WERI-Rb-1 (cell line): Measurements from ENCODE around the gene PTCD3.

ENCODE experiments used
- DNase-seq: peaks from one replicate; pipeline ENCODE4 v3.0.0-alpha.2; 2020
- H3K27ac ChIP-seq: fragments of 250-450 bp; sonication (Bioruptor Pico); 2 replicates; pipeline ENCODE4 v1.5.1; 2020; ENCODE audit warnings: mild to moderate bottlenecking, moderate library complexity
- H3K27me3 ChIP-seq: fragments of 250-450 bp; sonication (Bioruptor Pico); 2 replicates; pipeline ENCODE4 v1.5.1; 2021; ENCODE audit warnings: mild to moderate bottlenecking, low read depth, moderate library complexity; ENCODE audit not compliant: insufficient read depth, severe bottlenecking
- H3K36me3 ChIP-seq: fragments of 250-450 bp; sonication (Bioruptor Pico); 2 replicates; pipeline ENCODE4 v1.5.1; 2020; ENCODE audit warnings: mild to moderate bottlenecking, moderate library complexity
- H3K4me3 ChIP-seq: 2 replicates; pipeline ENCODE4 v1.5.1; 2011; ENCODE audit warnings: low read depth, mild to moderate bottlenecking, control low read depth, low read length
- H3K9me3 ChIP-seq: fragments of 250-450 bp; sonication (Bioruptor Pico); 2 replicates; pipeline ENCODE4 v1.5.1; 2021; ENCODE audit warnings: mild to moderate bottlenecking, moderate library complexity; ENCODE audit not compliant: severe bottlenecking
- TF ChIP-seq, protein P1 (sequence below): IDR thresholded peaks from 2 replicates; pipeline ENCODE4 v1.5.1; 2011; ENCODE audit warnings: low read depth, mild to moderate bottlenecking, control low read depth, inconsistent platforms, low read length

Gene PTCD3

DNA sequence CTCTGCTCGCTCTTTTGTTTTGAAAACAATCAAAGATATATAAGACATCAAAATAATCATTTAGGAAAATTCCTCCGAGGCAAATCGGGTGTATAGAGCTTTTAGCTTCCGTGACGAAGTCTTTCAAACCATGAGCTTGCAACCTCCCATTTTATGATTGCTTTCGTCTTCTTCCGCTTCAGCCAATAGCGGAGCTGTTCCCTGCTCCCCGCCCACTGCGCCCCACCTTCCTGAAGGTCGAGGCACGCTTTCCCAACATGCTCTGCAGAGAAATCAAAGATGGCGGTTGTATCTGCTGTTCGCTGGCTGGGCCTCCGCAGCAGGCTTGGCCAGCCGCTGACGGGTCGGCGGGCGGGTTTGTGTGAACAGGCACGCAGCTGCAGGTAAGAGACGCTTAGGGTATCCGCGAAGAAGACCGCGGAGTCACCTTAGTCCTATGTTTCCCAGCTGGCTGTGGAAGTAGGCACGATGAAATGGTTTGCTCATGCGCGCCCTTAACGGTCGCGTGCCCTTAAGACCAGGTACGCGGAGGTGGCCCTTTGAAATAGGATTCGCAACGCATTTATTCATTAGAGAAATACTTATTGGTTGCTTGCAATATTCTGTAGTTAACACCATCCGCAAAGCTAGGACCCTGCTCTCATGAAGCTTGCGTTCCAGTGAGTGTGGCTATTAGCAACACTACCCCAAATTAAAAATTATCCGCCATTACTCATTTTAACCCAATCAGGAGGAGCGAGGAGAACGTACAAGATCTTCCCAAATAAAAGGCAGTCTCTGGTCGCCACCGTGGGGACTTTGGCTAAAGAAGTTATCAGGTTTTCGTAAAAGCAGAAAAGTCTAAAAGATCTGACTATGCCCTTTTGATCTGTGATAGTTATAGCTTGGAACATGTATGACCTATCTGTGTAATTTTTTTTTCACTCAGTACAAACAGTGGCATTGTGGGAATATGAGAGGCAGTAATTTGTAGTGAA lies at the start of gene PTCD3:
PTCD3 (plus strand) TSS at position 267 of the 977 bp plus-strand sequence; CDS start at position 280, 13 bp downstream.
- Histone ChIP-seq H3K4me3 (peak within 1 kb of the TSS; percentile 98), H3K9me3 (no peaks in the 10 kb centered on the region), H3K36me3 (peaks cover 61% of the 10 kb centered on the region), H3K27me3 (no peaks in the 10 kb centered on the region), H3K27ac (peak within 1 kb of the TSS; percentile 95)
- peak; percentile 96 for DNase-seq
- TF ChIP-seq, protein P1, sequence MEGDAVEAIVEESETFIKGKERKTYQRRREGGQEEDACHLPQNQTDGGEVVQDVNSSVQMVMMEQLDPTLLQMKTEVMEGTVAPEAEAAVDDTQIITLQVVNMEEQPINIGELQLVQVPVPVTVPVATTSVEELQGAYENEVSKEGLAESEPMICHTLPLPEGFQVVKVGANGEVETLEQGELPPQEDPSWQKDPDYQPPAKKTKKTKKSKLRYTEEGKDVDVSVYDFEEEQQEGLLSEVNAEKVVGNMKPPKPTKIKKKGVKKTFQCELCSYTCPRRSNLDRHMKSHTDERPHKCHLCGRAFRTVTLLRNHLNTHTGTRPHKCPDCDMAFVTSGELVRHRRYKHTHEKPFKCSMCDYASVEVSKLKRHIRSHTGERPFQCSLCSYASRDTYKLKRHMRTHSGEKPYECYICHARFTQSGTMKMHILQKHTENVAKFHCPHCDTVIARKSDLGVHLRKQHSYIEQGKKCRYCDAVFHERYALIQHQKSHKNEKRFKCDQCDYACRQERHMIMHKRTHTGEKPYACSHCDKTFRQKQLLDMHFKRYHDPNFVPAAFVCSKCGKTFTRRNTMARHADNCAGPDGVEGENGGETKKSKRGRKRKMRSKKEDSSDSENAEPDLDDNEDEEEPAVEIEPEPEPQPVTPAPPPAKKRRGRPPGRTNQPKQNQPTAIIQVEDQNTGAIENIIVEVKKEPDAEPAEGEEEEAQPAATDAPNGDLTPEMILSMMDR = no peak

DNA sequence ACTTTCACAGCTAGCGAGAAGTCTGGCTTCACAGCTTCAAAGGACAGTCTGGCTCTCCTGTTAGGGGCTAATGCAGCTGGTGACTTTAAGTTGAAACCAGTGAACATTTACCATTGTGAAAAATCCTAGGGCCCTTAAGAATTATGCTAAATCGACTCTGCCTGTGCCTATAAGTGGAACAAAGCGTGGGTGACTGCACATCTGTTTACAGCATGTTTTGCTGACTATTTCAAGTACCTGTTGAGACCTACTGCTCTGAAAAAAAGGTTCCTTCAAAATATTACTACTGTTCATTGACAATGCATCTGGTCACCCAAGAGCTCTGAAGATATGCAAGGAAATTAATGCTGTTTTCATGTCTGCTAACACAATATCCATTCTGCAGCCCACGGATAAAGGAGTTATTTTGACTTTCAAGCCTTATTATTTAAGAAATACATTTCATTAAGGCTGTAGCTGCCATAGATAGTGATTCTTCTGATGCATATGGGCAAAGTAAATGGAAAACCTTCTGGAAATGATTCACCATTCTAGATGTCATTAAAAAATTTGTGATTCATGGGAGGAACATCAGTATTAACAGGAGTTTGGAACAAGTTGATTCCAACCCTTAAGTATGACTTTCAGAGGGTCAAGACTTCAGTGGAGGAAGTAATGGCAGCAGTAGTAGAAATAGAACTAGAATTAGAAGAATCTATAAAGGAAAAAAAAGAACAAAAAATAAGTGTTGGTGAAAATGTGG lies 49.3 kb upstream of the PTCD3 start:
- no peak overlapping the region for H3K4me3 ChIP-seq
- no peak overlapping the region for H3K27ac ChIP-seq
- TF ChIP-seq, protein P1 = no peak
- H3K27me3 ChIP-seq = no peaks in the 10 kb centered on the region
- DNase-seq = no peak
- H3K36me3 ChIP-seq = peaks cover 45% of the 10 kb centered on the region
- H3K9me3 ChIP-seq = no peaks in the 10 kb centered on the region

DNA sequence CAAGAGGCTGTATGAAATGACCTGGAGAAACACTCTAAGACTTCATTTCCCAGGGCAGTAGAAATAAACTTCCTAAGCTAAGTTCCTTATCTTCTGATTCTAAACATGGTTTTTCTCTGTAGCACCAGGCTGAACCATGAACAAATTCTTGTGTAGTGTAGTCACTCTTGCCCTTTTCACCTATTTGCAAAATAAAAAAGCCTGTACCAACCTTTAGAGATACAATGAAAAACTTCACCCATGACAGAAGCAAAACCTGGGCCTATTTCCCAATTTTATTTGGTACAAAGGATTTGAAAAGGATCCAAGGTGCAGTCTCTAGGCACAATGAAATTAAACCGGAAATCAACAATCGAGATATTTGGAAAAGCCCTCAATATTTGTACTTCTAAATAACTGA lies 44.0 kb upstream of the PTCD3 start:
- Histone ChIP-seq H3K9me3 (peaks cover 3% of the 10 kb centered on the region), H3K36me3 (peaks cover 62% of the 10 kb centered on the region), H3K27me3 (no peaks in the 10 kb centered on the region), H3K4me3 (no peak overlapping the region), H3K27ac (no peak overlapping the region)
- no peak for DNase-seq
- TF ChIP-seq, protein P1 = no peak

DNA sequence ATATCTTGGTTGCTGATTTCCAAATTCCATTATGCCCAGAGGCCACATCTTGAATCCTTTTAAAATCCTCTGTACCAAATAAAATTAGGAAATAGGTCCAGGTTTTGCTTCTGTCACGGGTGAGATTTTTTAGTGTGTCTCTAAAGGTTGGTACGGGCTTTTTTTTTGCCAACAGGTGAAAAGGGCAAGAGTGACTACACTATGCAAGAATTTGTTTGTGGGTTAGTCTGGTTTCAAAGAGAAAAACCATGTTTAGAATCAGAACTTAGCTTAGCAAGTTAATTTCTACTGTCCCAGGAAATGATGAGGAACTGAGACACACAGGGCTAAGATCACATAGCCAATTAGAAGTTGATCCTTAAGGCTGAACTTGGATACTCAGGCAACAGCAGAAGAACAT lies 42.0 kb upstream of the PTCD3 start:
- Histone ChIP-seq H3K4me3 (no peak overlapping the region), H3K9me3 (peaks cover 3% of the 10 kb centered on the region), H3K36me3 (peaks cover 72% of the 10 kb centered on the region), H3K27me3 (no peaks in the 10 kb centered on the region), H3K27ac (no peak overlapping the region)
- DNase-seq = no peak
- TF ChIP-seq, protein P1 = no peak

DNA sequence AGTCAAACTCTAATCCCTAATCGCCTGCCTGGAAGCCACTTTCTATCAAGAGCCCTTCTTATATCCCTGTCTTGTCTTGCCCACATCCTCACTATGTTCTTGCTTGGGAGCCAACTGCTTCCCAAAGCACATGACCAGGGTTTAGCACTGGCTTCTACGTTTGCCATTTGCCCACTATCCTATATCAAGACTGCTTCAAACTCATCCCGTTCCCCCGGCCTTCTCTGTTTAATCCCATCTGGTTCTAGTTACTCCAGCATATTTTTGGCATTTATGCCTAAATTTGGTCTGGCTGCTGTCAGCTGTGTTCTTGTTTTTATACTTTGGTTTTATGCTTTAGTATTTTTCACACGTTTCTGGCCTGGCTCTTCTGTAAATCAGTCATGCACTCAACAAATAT lies 40.5 kb upstream of the PTCD3 start:
- H3K4me3 ChIP-seq = no peak overlapping the region
- DNase-seq = no peak
- TF ChIP-seq, protein P1 = no peak
- H3K9me3 ChIP-seq = peaks cover 3% of the 10 kb centered on the region
- no peaks in the 10 kb centered on the region for H3K27me3 ChIP-seq
- H3K27ac ChIP-seq = no peak overlapping the region
- peaks cover 85% of the 10 kb centered on the region for H3K36me3 ChIP-seq
